ENCODE data around the gene TCF21. TPM values are rescaled to one million over a fixed set of nuclear protein-coding genes. Genes with fewer than 3 reads are reported as not detected.

TCF21 gene
- total and polyA plus RNA-seq, 10 of the 15 experiments (the other 5 are each of a cell fraction or from before 2014, with no cell fraction given) = 0.08 TPM; not detected in 9

GRCh38 chr6:133894795-133895358 is 6.0 kb downstream of the TCF21 start:
- intact Hi-C loops (cut with micrococcal nuclease; ENCODE audit: unreplicated experiment) = no loop called here
- in situ Hi-C loops (cut with MboI) = no loop called here
- RAD21 ChIA-PET (ENCODE audit: unreplicated experiment) = no interaction called here

GRCh38 chr6:133895573-133896343 is 6.8 kb downstream of the TCF21 start:
- CTCF ChIA-PET = no interaction called here
- 29% methylated on average over 39 of the region's 45 CpGs for WGBS (ENCODE audit: insufficient coverage, insufficient replicate concordance, low lambda C conversion rate, missing lambda C conversion rate)
- Histone ChIP-seq H3K79me2 (ENCODE audit: control insufficient read depth, insufficient read depth, low read length) (no peaks in the 10 kb centered on the region), H3K27me3 (replicated peaks in 1 of 2; ENCODE audit: control insufficient read depth in 2 of 2, insufficient read depth in 2 of 2, low read length in 1 of 2) (peaks cover 15 to 32% of the 10 kb centered on the region in 2 experiments), H3K27ac (ENCODE audit: control insufficient read depth, insufficient read depth) (no peak overlapping the region), H3K36me3 (ENCODE audit: control insufficient read depth in 2 of 2, insufficient read depth in 2 of 2, low read length in 1 of 2) (no peaks in the 10 kb centered on the region), H2AFZ (ENCODE audit: control insufficient read depth, low read depth, low read length) (no peak overlapping the region), H3K4me1 (ENCODE audit: control insufficient read depth, insufficient read depth, low read length) (no peaks in the 10 kb centered on the region), H3K4me2 (ENCODE audit: control insufficient read depth, insufficient read depth) (no peak overlapping the region), H4K20me1 (ENCODE audit: control insufficient read depth, insufficient read depth) (no peaks in the 10 kb centered on the region), H3K4me3 (no peak overlapping the region), H3K9me3 (replicated peaks; ENCODE audit: control insufficient read depth, insufficient read depth, low read length) (no peaks in the 10 kb centered on the region), H3K9ac (ENCODE audit: control insufficient read depth, insufficient read depth, low read length) (no peak overlapping the region)
- no peak for FAIRE-seq
- RAD21 ChIA-PET (ENCODE audit: unreplicated experiment) = no interaction called here
- intact Hi-C loops (cut with micrococcal nuclease; ENCODE audit: unreplicated experiment) (no loop called here), in situ Hi-C loops (cut with MboI) (no loop called here)
- BruUV-seq (replicated peaks) = no TSS peak
- DNase-seq (ENCODE audit: low read depth, low spot score) = no peak
- ATAC-seq = no peak
- SMC1A ChIA-PET (ENCODE audit: uncharacterized antibody, unreplicated experiment) = no interaction called here
- POLR2A ChIA-PET = no interaction called here
- TF ChIP-seq E4F1 (IDR thresholded peaks at IDR 0.05; ENCODE audit: borderline replicate concordance, partially characterized antibody) (no peak), BCL11A (IDR thresholded peaks at IDR 0.05; ENCODE audit: low read depth, low read length) (no peak), POU2F2 (IDR thresholded peaks at IDR 0.05; ENCODE audit: borderline replicate concordance, low read depth, low read length) (no peak), HDAC6 (IDR thresholded peaks at IDR 0.05; ENCODE audit: unreplicated experiment) (no peak), YY1 (IDR thresholded peaks at IDR 0.05; ENCODE audit: low read depth, low read length) (no peak), TARDBP (IDR thresholded peaks at IDR 0.05; ENCODE audit: borderline replicate concordance) (no peak), MAX (IDR thresholded peaks at IDR 0.05; ENCODE audit: low read depth, low read length) (no peak), CHD4 (IDR thresholded peaks at IDR 0.05) (no peak), NFYB (IDR thresholded peaks at IDR 0.05; ENCODE audit: insufficient read depth, low read depth, low read length) (no peak), SMARCA5 (IDR thresholded peaks at IDR 0.05) (no peak), MXI1 (IDR thresholded peaks at IDR 0.05; ENCODE audit: low read depth, low read length) (no peak)
- TF ChIP-seq, protein P1, sequence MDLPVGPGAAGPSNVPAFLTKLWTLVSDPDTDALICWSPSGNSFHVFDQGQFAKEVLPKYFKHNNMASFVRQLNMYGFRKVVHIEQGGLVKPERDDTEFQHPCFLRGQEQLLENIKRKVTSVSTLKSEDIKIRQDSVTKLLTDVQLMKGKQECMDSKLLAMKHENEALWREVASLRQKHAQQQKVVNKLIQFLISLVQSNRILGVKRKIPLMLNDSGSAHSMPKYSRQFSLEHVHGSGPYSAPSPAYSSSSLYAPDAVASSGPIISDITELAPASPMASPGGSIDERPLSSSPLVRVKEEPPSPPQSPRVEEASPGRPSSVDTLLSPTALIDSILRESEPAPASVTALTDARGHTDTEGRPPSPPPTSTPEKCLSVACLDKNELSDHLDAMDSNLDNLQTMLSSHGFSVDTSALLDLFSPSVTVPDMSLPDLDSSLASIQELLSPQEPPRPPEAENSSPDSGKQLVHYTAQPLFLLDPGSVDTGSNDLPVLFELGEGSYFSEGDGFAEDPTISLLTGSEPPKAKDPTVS (IDR thresholded peaks at IDR 0.05; ENCODE audit: low read depth, low read length) = no peak

More at GRCh38 chr6:133894795-133895358, 6.0 kb downstream of the TCF21 start:
- no peaks in the 10 kb centered on the region for H4K20me1 ChIP-seq (ENCODE audit: control insufficient read depth, insufficient read depth)
- CTCF ChIA-PET = no interaction called here
- no peak overlapping the region for H3K4me2 ChIP-seq (ENCODE audit: control insufficient read depth, insufficient read depth)
- 34% methylated on average over 5 of the region's 5 CpGs for WGBS (ENCODE audit: insufficient coverage, insufficient replicate concordance, low lambda C conversion rate, missing lambda C conversion rate)
- H3K27me3 ChIP-seq (replicated peaks in 1 of 2; ENCODE audit: control insufficient read depth in 2 of 2, insufficient read depth in 2 of 2, low read length in 1 of 2) = peaks cover 15 to 32% of the 10 kb centered on the region in 2 experiments
- SMC1A ChIA-PET (ENCODE audit: uncharacterized antibody, unreplicated experiment) = no interaction called here
- H3K9ac ChIP-seq (ENCODE audit: control insufficient read depth, insufficient read depth, low read length) = no peak overlapping the region
- ATAC-seq = no peak
- no peak overlapping the region for H3K27ac ChIP-seq (ENCODE audit: control insufficient read depth, insufficient read depth)
- no peak overlapping the region for H2AFZ ChIP-seq (ENCODE audit: control insufficient read depth, low read depth, low read length)
- H3K4me1 ChIP-seq (ENCODE audit: control insufficient read depth, insufficient read depth, low read length) = no peaks in the 10 kb centered on the region
- no peak for DNase-seq (ENCODE audit: low read depth, low spot score)
- FAIRE-seq = no peak
- POLR2A ChIA-PET = interaction anchor here (0.6 kb wide), 1 partner anchor 8 kb away, joined by 3 read pairs; no protein-coding TSS in a partner anchor
- no peak overlapping the region for H3K4me3 ChIP-seq
- no peaks in the 10 kb centered on the region for H3K9me3 ChIP-seq (replicated peaks; ENCODE audit: control insufficient read depth, insufficient read depth, low read length)
- H3K36me3 ChIP-seq (ENCODE audit: control insufficient read depth in 2 of 2, insufficient read depth in 2 of 2, low read length in 1 of 2) = no peaks in the 10 kb centered on the region
- TF ChIP-seq MEF2A (IDR thresholded peaks at IDR 0.05; ENCODE audit: insufficient read depth, low read depth, low read length) = no peak
- no peaks in the 10 kb centered on the region for H3K79me2 ChIP-seq (ENCODE audit: control insufficient read depth, insufficient read depth, low read length)
- no TSS peak for BruUV-seq (replicated peaks)

Measured in GM12878 (cell line).